IMR-90 (cell line): ENCODE data around the gene SLC22A7. TPM values are rescaled to one million over a fixed set of nuclear protein-coding genes. Genes with fewer than 3 reads are reported as not detected.

ENCODE experiments used
- ATAC-seq: fragments of 200-7000 bp; cut with Tn5 transposase; 2 replicates; pipeline ENCODE4 v1.9.1; 2020; ENCODE audit warnings: low read depth, mild to moderate bottlenecking, moderate library complexity
- BruUV-seq: library from RNA; stranded (reverse); fragments of 400-500 nt; replicated peaks from 2 replicates; lab custom pipeline; 2021; lab: Mats Ljungman, UMichigan
- CTCF ChIA-PET: fragments of 300-600 bp; formaldehyde crosslinking; extraction: SDS; loops from one replicate; lab custom pipeline; 2021; ENCODE audit warnings: antibody characterized with exemption; lab: Yijun Ruan, JAX
- POLR2A ChIA-PET: fragments of 300-600 bp; sonication (Branson Sonifier 250); formaldehyde crosslinking; loops from one replicate; lab custom pipeline; 2022; ENCODE audit warnings: antibody characterized with exemption; ENCODE audit not compliant: unreplicated experiment; lab: Charles Lee
- DNase-seq: peaks from one replicate; pipeline ENCODE4 v3.0.0; 2013
- H2AFZ ChIP-seq: replicated peaks from 2 replicates; pipeline ENCODE3; 2013; ENCODE audit warnings: low read length, mild to moderate bottlenecking; ENCODE audit not compliant: poor library complexity
- H2AK5ac ChIP-seq: 2 replicates; pipeline ENCODE4 v1.6.1; 2013; ENCODE audit warnings: low read depth, low read length, inconsistent platforms
- H2AK9ac ChIP-seq: replicated peaks from 2 replicates; pipeline ENCODE3; 2013; ENCODE audit warnings: mild to moderate bottlenecking, low read depth, low read length, moderate library complexity; ENCODE audit not compliant: poor library complexity
- H2BK120ac ChIP-seq: 2 replicates; pipeline ENCODE4 v1.6.1; 2013; ENCODE audit warnings: low read depth, low read length, inconsistent platforms
- H2BK15ac ChIP-seq: 3 replicates; pipeline ENCODE4 v1.6.1; 2013; ENCODE audit warnings: low read depth, low read length, inconsistent platforms
- H2BK20ac ChIP-seq: 2 replicates; pipeline ENCODE4 v1.6.1; 2013; ENCODE audit warnings: low read depth, mild to moderate bottlenecking, inconsistent platforms, low read length, moderate library complexity
- H2BK5ac ChIP-seq: 2 replicates; pipeline ENCODE4 v1.6.1; 2013; ENCODE audit warnings: mild to moderate bottlenecking, low read depth, low read length, inconsistent platforms; ENCODE audit not compliant: poor library complexity, severe bottlenecking
- H3K14ac ChIP-seq: replicated peaks from 2 replicates; pipeline ENCODE4 v1.6.1; 2013; ENCODE audit warnings: low read depth, low read length, inconsistent platforms
- H3K18ac ChIP-seq: 2 replicates; pipeline ENCODE4 v1.6.1; 2013; ENCODE audit warnings: low read depth, low read length, control low read depth
- H3K23ac ChIP-seq: 2 replicates; pipeline ENCODE4 v1.6.1; 2013; ENCODE audit warnings: low read depth, low read length, inconsistent platforms
- H3K27ac ChIP-seq: 2 replicates; pipeline ENCODE4 v1.5.1; 2013; ENCODE audit warnings: mild to moderate bottlenecking, control low read depth, low read length; ENCODE audit not compliant: insufficient read depth
- H3K27me3 ChIP-seq: 2 replicates; pipeline ENCODE4 v1.6.1; 2013; ENCODE audit warnings: low read length; ENCODE audit not compliant: control insufficient read depth, insufficient read depth
- H3K36me3 ChIP-seq: 2 replicates; pipeline ENCODE4 v1.6.1; 2013; ENCODE audit warnings: low read length, mixed read lengths; ENCODE audit not compliant: control insufficient read depth, insufficient read depth
- H3K4ac ChIP-seq: 2 replicates; pipeline ENCODE4 v1.6.1; 2013; ENCODE audit warnings: low read depth, low read length, inconsistent platforms
- H3K4me1 ChIP-seq: 2 replicates; pipeline ENCODE4 v1.6.1; 2013; ENCODE audit warnings: low read length, mixed read lengths; ENCODE audit not compliant: control insufficient read depth, insufficient read depth
- H3K4me2 ChIP-seq: 2 replicates; pipeline ENCODE4 v1.6.1; 2013; ENCODE audit warnings: low read depth, mild to moderate bottlenecking, control low read depth, low read length, moderate library complexity
- H3K4me3 ChIP-seq: 2 replicates; pipeline ENCODE4 v1.5.1; 2013; ENCODE audit warnings: low read depth, mild to moderate bottlenecking, control low read depth, low read length, moderate library complexity; ENCODE audit not compliant: insufficient read depth
- H3K56ac ChIP-seq: 2 replicates; pipeline ENCODE4 v1.6.1; 2013; ENCODE audit warnings: low read length, inconsistent platforms; ENCODE audit not compliant: insufficient read depth; ENCODE audit errors: extremely low read depth
- H3K79me1 ChIP-seq, 2 experiments: 2 replicates each; pipeline ENCODE4 v1.6.1; 2013; ENCODE audit warnings: low read length in 2 of 2, inconsistent platforms in 1 of 2, low read depth in 1 of 2
- H3K9ac ChIP-seq: 2 replicates; pipeline ENCODE4 v1.6.1; 2013; ENCODE audit warnings: low read depth, low read length, control low read depth
- H3K9me1 ChIP-seq: 2 replicates; pipeline ENCODE4 v1.6.1; 2013; ENCODE audit warnings: low read length, inconsistent platforms; ENCODE audit not compliant: insufficient read depth
- H3K9me3 ChIP-seq: 2 replicates; pipeline ENCODE4 v1.6.1; 2013; ENCODE audit warnings: low read length; ENCODE audit not compliant: control insufficient read depth, insufficient read depth
- H4K20me1 ChIP-seq: 2 replicates; pipeline ENCODE4 v1.6.1; 2013; ENCODE audit warnings: low read length, inconsistent platforms; ENCODE audit not compliant: insufficient read depth
- H4K5ac ChIP-seq: 2 replicates; pipeline ENCODE4 v1.6.1; 2013; ENCODE audit warnings: mild to moderate bottlenecking, low read depth, low read length, control low read depth
- H4K8ac ChIP-seq, 2 experiments: 2 replicates each; pipeline ENCODE4 v1.6.1; 2013; ENCODE audit warnings: low read depth in 2 of 2, low read length in 2 of 2, control low read depth in 1 of 2, inconsistent platforms in 1 of 2
- H4K91ac ChIP-seq: 2 replicates; pipeline ENCODE4 v1.6.1; 2013; ENCODE audit warnings: low read depth, low read length, inconsistent platforms; ENCODE audit not compliant: insufficient read depth
- CEBPB ChIP-seq: IDR thresholded peaks from 2 replicates; pipeline ENCODE4 v1.6.1; 2012; ENCODE audit warnings: low read depth, low read length, improper control_type of control experiment
- FOS ChIP-seq: fragments of 150-350 bp; IDR thresholded peaks from 2 replicates; pipeline ENCODE4 v1.6.1; 2016; ENCODE audit warnings: low read depth, low read length
- MXI1 ChIP-seq: IDR thresholded peaks from 2 replicates; pipeline ENCODE4 v1.6.1; 2012; ENCODE audit warnings: low read depth, mild to moderate bottlenecking, low read length, moderate library complexity, borderline replicate concordance
- POLR2A ChIP-seq: IDR thresholded peaks from 2 replicates; pipeline ENCODE4 v1.6.1; 2012; ENCODE audit warnings: mild to moderate bottlenecking, low read depth, low read length
- RCOR1 ChIP-seq: IDR thresholded peaks from 2 replicates; pipeline ENCODE4 v1.6.1; 2012; ENCODE audit warnings: mild to moderate bottlenecking, low read length, improper control_type of control experiment; ENCODE audit not compliant: insufficient replicate concordance
- RFX5 ChIP-seq: IDR thresholded peaks from 2 replicates; pipeline ENCODE4 v1.8.0; 2012; ENCODE audit warnings: low read depth, mild to moderate bottlenecking, low read length, moderate library complexity
- SMC3 ChIP-seq: fragments of 150-350 bp; IDR thresholded peaks from 2 replicates; pipeline ENCODE4 v1.6.1; 2016; ENCODE audit warnings: low read depth, mild to moderate bottlenecking, antibody characterized with exemption, low read length, moderate library complexity
- WGBS, 2 experiments: methylation state at CpG; one replicate each; pipeline versions ENCODE4 v1.1.5 to v1.1.7; 2013; ENCODE audit warnings: missing lambda C conversion rate in 2 of 2; ENCODE audit not compliant: insufficient read length in 1 of 2; ENCODE audit errors: extremely low coverage in 2 of 2; 5-methylcytosine and 5-hydroxymethylcytosine counted together
- dilution Hi-C: fragments of 300-500 bp; cut with HindIII; formaldehyde crosslinking; loops from one replicate; pipeline ENCODE4 v1.14.3; 2018; ENCODE audit warnings: low sequenced_read_pairs; ENCODE audit not compliant: unreplicated experiment
- in situ Hi-C: fragments of 300-500 bp; cut with MboI; formaldehyde crosslinking; loops from 3 replicates; pipeline ENCODE4 v1.14.3; 2019; ENCODE audit warnings: low sequenced_read_pairs, inconsistent platforms, mixed read lengths
- intact Hi-C: fragments of 100-400 bp; cut with micrococcal nuclease; formaldehyde crosslinking; loops from 2 replicates; pipeline ENCODE4 v1.10.0; 2022
- polyA plus RNA-seq, 3 experiments: library from polyadenylated mRNA; depleted of rRNA; stranded (reverse); fragments of >200 nt; gene quantifications; 2 replicates each; pipeline ENCODE4 v1.2.3, GENCODE V29; 2012; ENCODE audit warnings: low replicate concordance in 1 of 3
- total RNA-seq: library from RNA; depleted of rRNA; stranded (reverse); fragments of >200 nt; gene quantifications from 2 replicates; pipeline ENCODE4 v1.2.3, GENCODE V29; 2012
- TF ChIP-seq, protein P1 (sequence below): fragments of 150-350 bp; IDR thresholded peaks from 2 replicates; pipeline ENCODE4 v1.6.1; 2016; ENCODE audit warnings: low read depth, mild to moderate bottlenecking, low read length, moderate library complexity, borderline replicate concordance
- TF ChIP-seq, protein P2 (sequence below): fragments of 150-350 bp; IDR thresholded peaks from 2 replicates; pipeline ENCODE4 v1.6.1; 2017; ENCODE audit warnings: mild to moderate bottlenecking, antibody characterized with exemption, low read length, low read depth
- TF ChIP-seq, protein P3 (sequence below): conservative IDR thresholded peaks from 2 replicates; pipeline ENCODE4 v1.5.1; 2012; ENCODE audit warnings: mild to moderate bottlenecking, low read depth, low read length, improper control_type of control experiment

SLC22A7 gene
- total and polyA plus RNA-seq, 2 of the 4 experiments (the other 2 are of a cell fraction): not detected

DNA sequence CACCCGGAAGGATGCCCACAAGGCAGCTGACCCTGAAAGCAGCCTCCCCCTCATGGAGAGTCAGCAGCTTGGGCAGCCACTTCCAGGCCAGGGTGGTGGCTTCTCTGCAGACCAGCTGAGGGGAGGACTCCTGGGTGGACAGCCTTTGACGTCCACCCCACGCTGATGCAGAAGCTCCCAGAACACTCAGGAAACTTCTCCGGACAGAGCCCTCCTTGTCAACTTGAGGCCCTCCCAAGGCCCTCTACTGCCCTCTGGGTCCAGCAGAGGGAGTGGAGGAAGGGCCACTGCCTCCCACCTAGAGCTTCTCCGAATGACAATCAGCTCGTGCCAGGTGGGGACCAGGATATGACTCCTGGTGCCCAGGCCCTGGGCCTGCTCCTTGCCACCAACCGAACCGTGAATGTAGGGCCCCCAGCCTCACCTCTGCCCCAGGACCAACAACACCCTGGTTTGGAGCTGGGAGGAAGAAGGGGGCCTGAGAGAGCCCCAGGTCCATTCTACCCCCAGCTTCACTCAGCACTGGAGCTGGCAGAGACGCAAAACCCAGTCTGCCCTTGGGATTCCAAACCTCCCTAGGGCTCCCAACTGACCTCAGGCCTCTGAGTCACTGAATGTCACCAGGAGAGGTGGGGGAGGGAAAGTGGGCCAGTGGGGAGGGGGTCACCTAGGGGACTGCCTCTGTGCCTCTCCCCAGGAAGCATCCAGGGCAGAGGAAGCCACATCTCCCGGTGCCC is 10.9 kb upstream of the SLC22A7 start (continued):
- no peak for TF ChIP-seq FOS

DNA sequence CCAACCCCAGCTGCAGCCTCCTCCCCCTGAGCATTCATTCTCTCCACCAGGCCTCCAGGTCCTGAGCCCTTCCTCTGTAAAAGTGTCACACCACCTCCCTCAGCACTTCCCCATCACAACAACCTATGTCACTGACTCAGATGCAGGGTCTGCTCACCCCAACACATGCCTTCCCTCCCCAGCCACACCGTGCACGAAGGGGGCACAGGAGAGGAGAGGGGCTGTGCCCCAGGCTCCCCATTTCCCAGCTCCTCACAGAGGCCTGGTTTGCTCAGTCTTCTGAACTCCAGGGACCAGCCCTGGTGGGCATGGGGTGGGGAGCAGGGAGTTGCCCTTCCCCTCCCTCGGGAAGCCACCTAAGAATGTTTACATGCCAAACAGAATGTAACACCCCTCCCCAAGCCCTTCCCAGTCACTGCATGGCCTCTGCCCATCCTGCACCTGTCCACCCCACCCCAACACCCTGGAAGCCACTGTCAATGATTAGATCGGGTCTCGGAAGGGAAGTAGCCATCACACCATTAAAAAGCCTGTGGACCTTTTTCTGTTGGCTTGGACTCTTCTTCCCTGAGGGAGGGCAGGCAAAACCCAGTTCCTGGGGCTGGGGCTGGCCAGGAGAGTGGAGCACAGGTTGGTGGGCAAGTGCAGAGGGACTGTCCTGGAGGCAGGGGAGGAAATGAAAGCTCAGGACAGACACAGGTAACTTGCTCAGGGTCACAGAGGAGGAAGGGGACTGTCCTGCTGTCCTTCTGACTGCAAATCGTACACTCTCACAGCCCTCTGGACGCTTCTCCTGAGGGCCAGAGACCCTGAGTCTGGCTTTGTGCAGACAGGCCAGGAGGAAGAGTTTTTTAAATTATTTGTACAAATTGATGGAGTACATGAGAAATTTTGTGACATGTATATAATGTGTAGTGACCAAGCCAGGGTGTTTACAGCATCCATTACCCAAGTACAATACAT is 10.1 kb upstream of the SLC22A7 start:
- no peak overlapping the region for H4K8ac ChIP-seq
- WGBS, 2 experiments: no CpG with 5 or more reads among the region's 7 CpGs
- TF ChIP-seq POLR2A (no peak), MXI1 (no peak), SMC3 (no peak), RCOR1 (no peak), RFX5 (no peak), CEBPB (no peak)
- TF ChIP-seq, protein P1, sequence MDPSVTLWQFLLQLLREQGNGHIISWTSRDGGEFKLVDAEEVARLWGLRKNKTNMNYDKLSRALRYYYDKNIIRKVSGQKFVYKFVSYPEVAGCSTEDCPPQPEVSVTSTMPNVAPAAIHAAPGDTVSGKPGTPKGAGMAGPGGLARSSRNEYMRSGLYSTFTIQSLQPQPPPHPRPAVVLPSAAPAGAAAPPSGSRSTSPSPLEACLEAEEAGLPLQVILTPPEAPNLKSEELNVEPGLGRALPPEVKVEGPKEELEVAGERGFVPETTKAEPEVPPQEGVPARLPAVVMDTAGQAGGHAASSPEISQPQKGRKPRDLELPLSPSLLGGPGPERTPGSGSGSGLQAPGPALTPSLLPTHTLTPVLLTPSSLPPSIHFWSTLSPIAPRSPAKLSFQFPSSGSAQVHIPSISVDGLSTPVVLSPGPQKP: no peak
- TF ChIP-seq, protein P2, sequence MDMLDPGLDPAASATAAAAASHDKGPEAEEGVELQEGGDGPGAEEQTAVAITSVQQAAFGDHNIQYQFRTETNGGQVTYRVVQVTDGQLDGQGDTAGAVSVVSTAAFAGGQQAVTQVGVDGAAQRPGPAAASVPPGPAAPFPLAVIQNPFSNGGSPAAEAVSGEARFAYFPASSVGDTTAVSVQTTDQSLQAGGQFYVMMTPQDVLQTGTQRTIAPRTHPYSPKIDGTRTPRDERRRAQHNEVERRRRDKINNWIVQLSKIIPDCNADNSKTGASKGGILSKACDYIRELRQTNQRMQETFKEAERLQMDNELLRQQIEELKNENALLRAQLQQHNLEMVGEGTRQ: no peak
- TF ChIP-seq, protein P3, sequence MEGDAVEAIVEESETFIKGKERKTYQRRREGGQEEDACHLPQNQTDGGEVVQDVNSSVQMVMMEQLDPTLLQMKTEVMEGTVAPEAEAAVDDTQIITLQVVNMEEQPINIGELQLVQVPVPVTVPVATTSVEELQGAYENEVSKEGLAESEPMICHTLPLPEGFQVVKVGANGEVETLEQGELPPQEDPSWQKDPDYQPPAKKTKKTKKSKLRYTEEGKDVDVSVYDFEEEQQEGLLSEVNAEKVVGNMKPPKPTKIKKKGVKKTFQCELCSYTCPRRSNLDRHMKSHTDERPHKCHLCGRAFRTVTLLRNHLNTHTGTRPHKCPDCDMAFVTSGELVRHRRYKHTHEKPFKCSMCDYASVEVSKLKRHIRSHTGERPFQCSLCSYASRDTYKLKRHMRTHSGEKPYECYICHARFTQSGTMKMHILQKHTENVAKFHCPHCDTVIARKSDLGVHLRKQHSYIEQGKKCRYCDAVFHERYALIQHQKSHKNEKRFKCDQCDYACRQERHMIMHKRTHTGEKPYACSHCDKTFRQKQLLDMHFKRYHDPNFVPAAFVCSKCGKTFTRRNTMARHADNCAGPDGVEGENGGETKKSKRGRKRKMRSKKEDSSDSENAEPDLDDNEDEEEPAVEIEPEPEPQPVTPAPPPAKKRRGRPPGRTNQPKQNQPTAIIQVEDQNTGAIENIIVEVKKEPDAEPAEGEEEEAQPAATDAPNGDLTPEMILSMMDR: no peak

More for the DNA sequence above, 10.1 kb upstream of the SLC22A7 start:
- no peak overlapping the region for H2AK9ac ChIP-seq
- H2AK5ac ChIP-seq: no peak overlapping the region
- H3K18ac ChIP-seq: no peak overlapping the region
- BruUV-seq: no TSS peak
- H3K4me2 ChIP-seq: no peak overlapping the region
- no peak overlapping the region for H2BK20ac ChIP-seq
- no peaks in the 10 kb centered on the region for H3K9me1 ChIP-seq
- in situ Hi-C loops (no loop called here), dilution Hi-C loops (no loop called here), intact Hi-C loops (no loop called here)
- no peak overlapping the region for H3K23ac ChIP-seq
- H3K4ac ChIP-seq: no peak overlapping the region
- no peaks in the 10 kb centered on the region for H4K20me1 ChIP-seq
- no peak overlapping the region for H4K5ac ChIP-seq
- H3K56ac ChIP-seq: no peak overlapping the region
- DNase-seq (no peak), ATAC-seq (no peak)
- H2BK120ac ChIP-seq: no peak overlapping the region
- no peak overlapping the region for H2AFZ ChIP-seq
- H2BK15ac ChIP-seq: no peak overlapping the region
- no peaks in the 10 kb centered on the region for H3K79me1 ChIP-seq
- no peaks in the 10 kb centered on the region for H3K9me3 ChIP-seq
- ChIA-PET CTCF (interaction anchor here (0.7 kb wide), 1 partner anchor 20 kb away, joined by 4 read pairs; the partner anchor contains the start of gene CRIP3), POLR2A (no interaction called here)
- H3K14ac ChIP-seq: no peak overlapping the region
- H3K9ac ChIP-seq: no peak overlapping the region
- H3K36me3 ChIP-seq: no peaks in the 10 kb centered on the region
- no peak overlapping the region for H2BK5ac ChIP-seq
- H3K4me1 ChIP-seq: no peaks in the 10 kb centered on the region
- H3K27me3 ChIP-seq: peaks cover 39% of the 10 kb centered on the region; the same call in 1 of the 2 replicates
- H3K4me3 ChIP-seq: no peak overlapping the region
- H4K91ac ChIP-seq: no peak overlapping the region
- H3K27ac ChIP-seq: no peak overlapping the region
